Hepatocyte (in vitro differentiated cells): ENCODE measurements around the gene SLC25A6.

Experiments used
- EZH2phosphoT487 ChIP-seq: fragments of 200-600 bp; sonication (generic); IDR thresholded peaks from one replicate; pipeline ENCODE4 v1.6.1; 2018; ENCODE audit warnings: antibody characterized with exemption, mild to moderate bottlenecking, low read depth, moderate library complexity; ENCODE audit not compliant: unreplicated experiment, severe bottlenecking
- TF ChIP-seq, protein P1 (sequence below): fragments of 200-600 bp; sonication (generic); IDR thresholded peaks from 2 replicates; pipeline ENCODE4 v1.5.1; 2016; ENCODE audit warnings: antibody characterized with exemption, mild to moderate bottlenecking; ENCODE audit not compliant: poor library complexity

DNA sequence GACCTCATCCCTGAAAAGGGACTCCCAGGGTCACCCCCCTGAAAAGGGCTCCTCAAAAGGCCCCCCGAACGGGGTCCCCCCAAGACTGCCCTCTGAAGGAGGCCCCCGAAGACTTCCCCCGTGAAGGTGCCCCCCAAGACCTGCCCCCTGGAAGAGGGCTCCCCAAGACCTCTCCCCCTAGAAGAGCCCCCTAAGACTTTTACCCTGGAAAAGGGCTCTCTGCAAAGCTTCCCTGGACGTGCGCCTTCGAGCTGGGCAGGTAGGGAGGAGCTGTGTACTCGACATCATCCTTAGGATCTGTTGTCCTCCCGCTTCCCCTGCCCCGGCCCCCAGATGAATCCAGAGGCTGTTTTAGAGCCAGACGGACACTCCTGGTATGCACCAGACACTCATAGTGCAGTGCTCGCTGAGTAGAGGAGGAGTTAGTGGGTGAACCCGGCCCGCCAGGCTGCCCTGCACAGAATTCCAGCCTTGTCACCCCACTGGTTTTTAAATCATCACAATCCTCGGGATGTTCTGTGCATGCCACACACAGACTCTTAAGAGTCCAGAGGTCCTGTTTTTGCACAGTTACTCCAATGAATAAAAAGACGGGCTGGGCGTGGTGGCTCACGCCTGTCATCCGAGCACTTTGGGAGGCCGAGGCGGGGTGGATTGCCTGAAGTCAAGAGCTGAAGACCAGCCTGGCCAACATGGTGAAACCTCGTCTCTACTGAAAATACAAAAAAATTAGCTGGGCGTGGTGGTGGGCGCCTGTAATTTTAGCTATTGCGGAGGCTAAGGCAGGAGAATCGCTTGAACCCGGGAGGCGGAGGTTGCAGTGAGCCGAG is 5.7 kb upstream of the SLC25A6 start:
- TF ChIP-seq, protein P1, sequence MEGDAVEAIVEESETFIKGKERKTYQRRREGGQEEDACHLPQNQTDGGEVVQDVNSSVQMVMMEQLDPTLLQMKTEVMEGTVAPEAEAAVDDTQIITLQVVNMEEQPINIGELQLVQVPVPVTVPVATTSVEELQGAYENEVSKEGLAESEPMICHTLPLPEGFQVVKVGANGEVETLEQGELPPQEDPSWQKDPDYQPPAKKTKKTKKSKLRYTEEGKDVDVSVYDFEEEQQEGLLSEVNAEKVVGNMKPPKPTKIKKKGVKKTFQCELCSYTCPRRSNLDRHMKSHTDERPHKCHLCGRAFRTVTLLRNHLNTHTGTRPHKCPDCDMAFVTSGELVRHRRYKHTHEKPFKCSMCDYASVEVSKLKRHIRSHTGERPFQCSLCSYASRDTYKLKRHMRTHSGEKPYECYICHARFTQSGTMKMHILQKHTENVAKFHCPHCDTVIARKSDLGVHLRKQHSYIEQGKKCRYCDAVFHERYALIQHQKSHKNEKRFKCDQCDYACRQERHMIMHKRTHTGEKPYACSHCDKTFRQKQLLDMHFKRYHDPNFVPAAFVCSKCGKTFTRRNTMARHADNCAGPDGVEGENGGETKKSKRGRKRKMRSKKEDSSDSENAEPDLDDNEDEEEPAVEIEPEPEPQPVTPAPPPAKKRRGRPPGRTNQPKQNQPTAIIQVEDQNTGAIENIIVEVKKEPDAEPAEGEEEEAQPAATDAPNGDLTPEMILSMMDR = no peak
- TF ChIP-seq EZH2phosphoT487 = no peak
